GM18520 (cell line): Measurements from ENCODE around the gene NAT14.

Experiments used
- ATAC-seq: cut with Tn5 transposase; IDR thresholded peaks from one replicate; pipeline ENCODE4 v1.9.1; 2021; ENCODE audit not compliant: unreplicated experiment

The NAT14 gene

GRCh38 chr19:55452749-55453346 is 32.1 kb upstream of the NAT14 start:
- no peak for ATAC-seq

GRCh38 chr19:55453511-55454260 is 31.3 kb upstream of the NAT14 start:
- no peak for ATAC-seq

- ATAC-seq = no peak
Observed at GRCh38 chr19:55454787-55455243, 30.2 kb upstream of the NAT14 start.

- no peak for ATAC-seq
Observed at GRCh38 chr19:55455576-55456235, 29.3 kb upstream of the NAT14 start.

- no peak for ATAC-seq
Observed at GRCh38 chr19:55456347-55456746, 28.6 kb upstream of the NAT14 start.

- ATAC-seq = no peak
Observed at GRCh38 chr19:55457683-55458457, 27.1 kb upstream of the NAT14 start.

GRCh38 chr19:55459551-55459949 is 25.4 kb upstream of the NAT14 start:
- no peak for ATAC-seq

- ATAC-seq = no peak
Observed at GRCh38 chr19:55459950-55460657, 24.9 kb upstream of the NAT14 start.

GRCh38 chr19:55460670-55461258 is 24.2 kb upstream of the NAT14 start:
- no peak for ATAC-seq

GRCh38 chr19:55461259-55461973 is 23.6 kb upstream of the NAT14 start, which contains the start of gene ISOC2:
Gene ISOC2 (minus strand): TSS chr19:55461642. CDS start chr19:55456486, 5,156 bp downstream.
- peak; percentile 96 for ATAC-seq

GRCh38 chr19:55461974-55462626 is 22.9 kb upstream of the NAT14 start:
- ATAC-seq = no peak

- ATAC-seq = no peak
Observed at GRCh38 chr19:55462722-55463121, 22.3 kb upstream of the NAT14 start.

GRCh38 chr19:55463583-55464031 is 21.4 kb upstream of the NAT14 start:
- no peak for ATAC-seq

GRCh38 chr19:55464039-55464661 is 20.8 kb upstream of the NAT14 start:
- no peak for ATAC-seq

- ATAC-seq = no peak
Observed at GRCh38 chr19:55464662-55465054, 20.3 kb upstream of the NAT14 start, which contains the start of gene C19orf85. Gene C19orf85 (minus strand): TSS chr19:55464751. CDS start chr19:55464554, 197 bp downstream.

GRCh38 chr19:55465460-55466240 is 19.3 kb upstream of the NAT14 start:
- no peak for ATAC-seq

GRCh38 chr19:55466241-55466614 is 18.8 kb upstream of the NAT14 start:
- ATAC-seq = no peak
